SK-N-SH treated with all-trans-retinoic acid at 6 μM for 48 hours (cell line): Measurements from ENCODE around the gene ARSB.
"Not testable (repeated sequence)": the region's sequence is repeated elsewhere in the genome, so short reads cannot be mapped to it uniquely, and the experiment has no call there.

Source experiments
- ATAC-seq: fragments of 200-7000 bp; cut with Tn5 transposase; 3 replicates; pipeline ENCODE4 v1.9.1; 2020; ENCODE audit warnings: mild to moderate bottlenecking, moderate library complexity
- ARNTL ChIP-seq: fragments of 450-650 bp; formaldehyde crosslinking; IDR thresholded peaks from 2 replicates; pipeline ENCODE4 v1.5.0; 2020; ENCODE audit warnings: low read depth, mild to moderate bottlenecking, moderate library complexity, borderline replicate concordance
- BACH2 ChIP-seq: fragments of 250-450 bp; sonication (Bioruptor Pico); IDR thresholded peaks from 2 replicates; pipeline ENCODE4 v1.9.0; 2021; ENCODE audit warnings: mild to moderate bottlenecking, borderline replicate concordance
- CSDC2 ChIP-seq: fragments of 250-450 bp; sonication (Bioruptor Pico); IDR thresholded peaks from 2 replicates; pipeline ENCODE4 v1.5.0; 2020; ENCODE audit warnings: mild to moderate bottlenecking, moderate library complexity
- ESRRG ChIP-seq: fragments of 250-450 bp; sonication (Bioruptor Pico); IDR thresholded peaks from 2 replicates; pipeline ENCODE4 v1.6.1; 2021; ENCODE audit warnings: mild to moderate bottlenecking
- GLIS3 ChIP-seq: fragments of 250-450 bp; sonication (Bioruptor Pico); IDR thresholded peaks from 2 replicates; pipeline ENCODE4 v1.5.0; 2020; ENCODE audit warnings: mild to moderate bottlenecking, moderate library complexity
- OSR1 ChIP-seq: fragments of 250-450 bp; sonication (Bioruptor Pico); IDR thresholded peaks from 2 replicates; pipeline ENCODE4 v1.8.0; 2022; ENCODE audit warnings: moderate library complexity, mild to moderate bottlenecking, inconsistent platforms
- RARB ChIP-seq: fragments of 250-450 bp; sonication (Bioruptor Pico); IDR thresholded peaks from 2 replicates; pipeline ENCODE4 v1.8.0; 2021; ENCODE audit warnings: mild to moderate bottlenecking, moderate library complexity
- SNAI2 ChIP-seq: fragments of 250-450 bp; sonication (Bioruptor Pico); IDR thresholded peaks from 2 replicates; pipeline ENCODE4 v1.5.0; 2020; ENCODE audit warnings: mild to moderate bottlenecking, moderate library complexity
- TCF4 ChIP-seq: fragments of 250-450 bp; sonication (Bioruptor Pico); IDR thresholded peaks from 2 replicates; pipeline ENCODE4 v1.8.0; 2021; ENCODE audit warnings: mild to moderate bottlenecking, moderate library complexity, borderline replicate concordance
- ZC3H10 ChIP-seq: fragments of 250-450 bp; sonication (Bioruptor Pico); IDR thresholded peaks from 2 replicates; pipeline ENCODE4 v1.5.1; 2021; ENCODE audit warnings: mild to moderate bottlenecking, moderate library complexity
- ZFP30 ChIP-seq: fragments of 450-650 bp; formaldehyde crosslinking; IDR thresholded peaks from 2 replicates; pipeline ENCODE4 v1.5.0; 2022; ENCODE audit warnings: mild to moderate bottlenecking, moderate library complexity
- ZNF70 ChIP-seq: fragments of 450-650 bp; formaldehyde crosslinking; IDR thresholded peaks from 2 replicates; pipeline ENCODE4 v1.5.0; 2020; ENCODE audit warnings: mild to moderate bottlenecking, moderate library complexity
- ZNF8 ChIP-seq: fragments of 450-650 bp; formaldehyde crosslinking; IDR thresholded peaks from 2 replicates; pipeline ENCODE4 v1.5.0; 2020; ENCODE audit warnings: mild to moderate bottlenecking, moderate library complexity
- TF ChIP-seq, protein P1 (sequence below): fragments of 250-450 bp; sonication (Bioruptor Pico); IDR thresholded peaks from 2 replicates; pipeline ENCODE4 v1.8.0; 2020; ENCODE audit warnings: mild to moderate bottlenecking, moderate library complexity, borderline replicate concordance
- TF ChIP-seq, protein P2 (sequence below): fragments of 250-450 bp; sonication (Bioruptor Pico); IDR thresholded peaks from 2 replicates; pipeline ENCODE4 v1.8.0; 2021; ENCODE audit warnings: low read depth, mild to moderate bottlenecking, moderate library complexity, borderline replicate concordance
- TF ChIP-seq, protein P3 (sequence below): fragments of 250-450 bp; sonication (Bioruptor Pico); IDR thresholded peaks from 2 replicates; pipeline ENCODE4 v1.5.1; 2020; ENCODE audit warnings: low read depth, mild to moderate bottlenecking, moderate library complexity
- TF ChIP-seq, protein P4 (sequence below): fragments of 250-450 bp; sonication (Bioruptor Pico); IDR thresholded peaks from 2 replicates; pipeline ENCODE4 v1.5.0; 2020; ENCODE audit warnings: mild to moderate bottlenecking, moderate library complexity
- TF ChIP-seq, protein P5 (sequence below): fragments of 250-450 bp; sonication (Bioruptor Pico); IDR thresholded peaks from 2 replicates; pipeline ENCODE4 v1.5.1; 2021; ENCODE audit warnings: mild to moderate bottlenecking, moderate library complexity

ARSB gene

DNA sequence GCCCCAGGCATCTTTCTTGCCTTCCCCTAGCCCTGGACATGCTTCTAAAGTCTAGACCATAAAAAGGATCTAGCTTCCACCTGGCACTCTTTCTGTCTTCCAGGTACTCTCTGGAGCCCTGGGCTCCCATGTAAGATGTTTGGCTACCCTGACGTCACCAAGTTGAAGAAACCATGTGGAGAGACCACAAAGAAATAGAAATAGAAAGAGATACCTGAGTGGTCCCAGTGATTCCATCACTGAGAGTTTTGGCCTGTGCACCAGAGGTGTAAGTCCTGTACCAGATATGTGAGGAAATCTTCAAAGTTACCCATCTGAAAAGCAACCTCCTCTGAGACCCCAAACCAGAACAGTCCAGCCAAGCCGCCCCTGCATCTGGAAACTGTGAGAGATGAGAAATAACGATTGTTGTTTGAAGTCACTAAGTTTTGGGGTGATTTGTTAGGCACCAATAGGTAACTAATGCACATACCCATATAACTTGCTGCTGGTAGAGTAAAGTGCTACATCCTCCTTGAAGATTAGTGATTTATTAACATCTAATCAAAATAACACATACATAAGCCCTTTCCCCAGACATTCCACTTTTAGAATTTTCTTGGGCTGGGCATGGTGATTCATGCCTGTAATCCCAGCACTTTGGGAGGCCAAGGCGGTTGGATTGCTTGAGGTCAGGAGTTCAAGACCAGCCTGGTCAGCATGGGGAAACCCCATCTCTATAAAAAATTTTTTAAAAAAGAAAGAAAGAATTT is 250.8 kb downstream of the ARSB start:
- no peak for ATAC-seq

DNA sequence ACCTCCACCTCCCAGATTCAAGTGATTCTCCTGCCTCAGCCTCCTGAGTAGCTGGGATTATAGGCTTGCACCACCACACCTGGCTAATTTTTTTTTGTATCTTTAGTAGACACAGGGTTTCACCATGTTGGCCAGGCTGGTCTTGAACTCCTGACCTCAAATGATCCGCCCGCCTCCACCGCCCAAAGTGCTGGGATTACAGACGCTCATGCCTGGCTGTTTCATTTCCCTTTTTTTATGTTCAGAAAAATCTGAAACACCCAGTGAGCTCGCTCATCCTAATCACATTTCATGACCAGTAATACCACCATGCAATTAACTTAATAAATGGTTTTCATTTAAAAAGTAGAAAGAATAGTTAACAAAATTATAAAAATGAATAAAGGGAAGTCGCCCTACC is 252.4 kb downstream of the ARSB start:
- not testable (repeated sequence) for ATAC-seq

More for the DNA sequence above, 250.8 kb downstream of the ARSB start:
- TF ChIP-seq CSDC2 (CRISPR knock-in tag), result no peak
- no peak for TF ChIP-seq ZNF8 (CRISPR knock-in tag)
- no peak for TF ChIP-seq ZFP30 (CRISPR knock-in tag)
- TF ChIP-seq, protein P1, sequence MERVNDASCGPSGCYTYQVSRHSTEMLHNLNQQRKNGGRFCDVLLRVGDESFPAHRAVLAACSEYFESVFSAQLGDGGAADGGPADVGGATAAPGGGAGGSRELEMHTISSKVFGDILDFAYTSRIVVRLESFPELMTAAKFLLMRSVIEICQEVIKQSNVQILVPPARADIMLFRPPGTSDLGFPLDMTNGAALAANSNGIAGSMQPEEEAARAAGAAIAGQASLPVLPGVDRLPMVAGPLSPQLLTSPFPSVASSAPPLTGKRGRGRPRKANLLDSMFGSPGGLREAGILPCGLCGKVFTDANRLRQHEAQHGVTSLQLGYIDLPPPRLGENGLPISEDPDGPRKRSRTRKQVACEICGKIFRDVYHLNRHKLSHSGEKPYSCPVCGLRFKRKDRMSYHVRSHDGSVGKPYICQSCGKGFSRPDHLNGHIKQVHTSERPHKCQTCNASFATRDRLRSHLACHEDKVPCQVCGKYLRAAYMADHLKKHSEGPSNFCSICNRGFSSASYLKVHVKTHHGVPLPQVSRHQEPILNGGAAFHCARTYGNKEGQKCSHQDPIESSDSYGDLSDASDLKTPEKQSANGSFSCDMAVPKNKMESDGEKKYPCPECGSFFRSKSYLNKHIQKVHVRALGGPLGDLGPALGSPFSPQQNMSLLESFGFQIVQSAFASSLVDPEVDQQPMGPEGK (CRISPR knock-in tag), result no peak
- TF ChIP-seq ESRRG (CRISPR knock-in tag), result no peak
- no peak for TF ChIP-seq OSR1 (CRISPR knock-in tag)
- TF ChIP-seq ZNF70 (CRISPR knock-in tag), result no peak
- no peak for TF ChIP-seq GLIS3 (CRISPR knock-in tag)

DNA sequence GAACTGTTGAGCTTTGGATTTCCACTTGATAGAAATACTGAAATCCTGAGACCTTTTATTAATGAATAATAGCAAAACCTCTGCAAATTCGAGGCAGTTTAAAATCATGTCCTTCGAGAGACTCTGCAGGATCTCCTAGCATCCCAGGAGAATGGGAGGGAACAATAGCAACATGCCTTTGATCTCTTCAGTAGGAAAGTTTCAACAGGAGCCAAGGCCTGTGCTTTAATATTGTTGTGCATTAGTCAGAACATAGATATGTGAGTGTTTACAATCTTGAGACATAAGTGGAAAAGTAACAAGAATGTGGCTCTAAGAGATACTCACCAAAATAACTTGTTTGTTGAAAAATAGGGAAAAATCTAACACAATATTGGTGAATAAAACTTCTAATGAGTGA is 253.2 kb downstream of the ARSB start:
- TF ChIP-seq, protein P1 (CRISPR knock-in tag), result no peak
- TF ChIP-seq, protein P2, sequence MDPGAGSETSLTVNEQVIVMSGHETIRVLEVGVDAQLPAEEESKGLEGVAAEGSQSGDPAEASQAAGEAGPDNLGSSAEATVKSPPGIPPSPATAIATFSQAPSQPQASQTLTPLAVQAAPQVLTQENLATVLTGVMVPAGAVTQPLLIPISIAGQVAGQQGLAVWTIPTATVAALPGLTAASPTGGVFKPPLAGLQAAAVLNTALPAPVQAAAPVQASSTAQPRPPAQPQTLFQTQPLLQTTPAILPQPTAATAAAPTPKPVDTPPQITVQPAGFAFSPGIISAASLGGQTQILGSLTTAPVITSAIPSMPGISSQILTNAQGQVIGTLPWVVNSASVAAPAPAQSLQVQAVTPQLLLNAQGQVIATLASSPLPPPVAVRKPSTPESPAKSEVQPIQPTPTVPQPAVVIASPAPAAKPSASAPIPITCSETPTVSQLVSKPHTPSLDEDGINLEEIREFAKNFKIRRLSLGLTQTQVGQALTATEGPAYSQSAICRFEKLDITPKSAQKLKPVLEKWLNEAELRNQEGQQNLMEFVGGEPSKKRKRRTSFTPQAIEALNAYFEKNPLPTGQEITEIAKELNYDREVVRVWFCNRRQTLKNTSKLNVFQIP (CRISPR knock-in tag), result no peak
- TF ChIP-seq ZC3H10 (CRISPR knock-in tag) (no peak), BACH2 (CRISPR knock-in tag) (no peak), GLIS3 (CRISPR knock-in tag) (no peak), CSDC2 (CRISPR knock-in tag) (no peak), ARNTL (CRISPR knock-in tag) (no peak), RARB (no peak), TCF4 (no peak), OSR1 (CRISPR knock-in tag) (no peak), SNAI2 (CRISPR knock-in tag) (no peak)
- TF ChIP-seq, protein P3, sequence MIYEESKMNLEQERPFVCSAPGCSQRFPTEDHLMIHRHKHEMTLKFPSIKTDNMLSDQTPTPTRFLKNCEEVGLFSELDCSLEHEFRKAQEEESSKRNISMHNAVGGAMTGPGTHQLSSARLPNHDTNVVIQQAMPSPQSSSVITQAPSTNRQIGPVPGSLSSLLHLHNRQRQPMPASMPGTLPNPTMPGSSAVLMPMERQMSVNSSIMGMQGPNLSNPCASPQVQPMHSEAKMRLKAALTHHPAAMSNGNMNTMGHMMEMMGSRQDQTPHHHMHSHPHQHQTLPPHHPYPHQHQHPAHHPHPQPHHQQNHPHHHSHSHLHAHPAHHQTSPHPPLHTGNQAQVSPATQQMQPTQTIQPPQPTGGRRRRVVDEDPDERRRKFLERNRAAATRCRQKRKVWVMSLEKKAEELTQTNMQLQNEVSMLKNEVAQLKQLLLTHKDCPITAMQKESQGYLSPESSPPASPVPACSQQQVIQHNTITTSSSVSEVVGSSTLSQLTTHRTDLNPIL (CRISPR knock-in tag), result no peak
- TF ChIP-seq, protein P4, sequence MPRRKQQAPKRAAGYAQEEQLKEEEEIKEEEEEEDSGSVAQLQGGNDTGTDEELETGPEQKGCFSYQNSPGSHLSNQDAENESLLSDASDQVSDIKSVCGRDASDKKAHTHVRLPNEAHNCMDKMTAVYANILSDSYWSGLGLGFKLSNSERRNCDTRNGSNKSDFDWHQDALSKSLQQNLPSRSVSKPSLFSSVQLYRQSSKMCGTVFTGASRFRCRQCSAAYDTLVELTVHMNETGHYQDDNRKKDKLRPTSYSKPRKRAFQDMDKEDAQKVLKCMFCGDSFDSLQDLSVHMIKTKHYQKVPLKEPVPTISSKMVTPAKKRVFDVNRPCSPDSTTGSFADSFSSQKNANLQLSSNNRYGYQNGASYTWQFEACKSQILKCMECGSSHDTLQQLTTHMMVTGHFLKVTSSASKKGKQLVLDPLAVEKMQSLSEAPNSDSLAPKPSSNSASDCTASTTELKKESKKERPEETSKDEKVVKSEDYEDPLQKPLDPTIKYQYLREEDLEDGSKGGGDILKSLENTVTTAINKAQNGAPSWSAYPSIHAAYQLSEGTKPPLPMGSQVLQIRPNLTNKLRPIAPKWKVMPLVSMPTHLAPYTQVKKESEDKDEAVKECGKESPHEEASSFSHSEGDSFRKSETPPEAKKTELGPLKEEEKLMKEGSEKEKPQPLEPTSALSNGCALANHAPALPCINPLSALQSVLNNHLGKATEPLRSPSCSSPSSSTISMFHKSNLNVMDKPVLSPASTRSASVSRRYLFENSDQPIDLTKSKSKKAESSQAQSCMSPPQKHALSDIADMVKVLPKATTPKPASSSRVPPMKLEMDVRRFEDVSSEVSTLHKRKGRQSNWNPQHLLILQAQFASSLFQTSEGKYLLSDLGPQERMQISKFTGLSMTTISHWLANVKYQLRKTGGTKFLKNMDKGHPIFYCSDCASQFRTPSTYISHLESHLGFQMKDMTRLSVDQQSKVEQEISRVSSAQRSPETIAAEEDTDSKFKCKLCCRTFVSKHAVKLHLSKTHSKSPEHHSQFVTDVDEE (CRISPR knock-in tag), result no peak
- TF ChIP-seq, protein P5, sequence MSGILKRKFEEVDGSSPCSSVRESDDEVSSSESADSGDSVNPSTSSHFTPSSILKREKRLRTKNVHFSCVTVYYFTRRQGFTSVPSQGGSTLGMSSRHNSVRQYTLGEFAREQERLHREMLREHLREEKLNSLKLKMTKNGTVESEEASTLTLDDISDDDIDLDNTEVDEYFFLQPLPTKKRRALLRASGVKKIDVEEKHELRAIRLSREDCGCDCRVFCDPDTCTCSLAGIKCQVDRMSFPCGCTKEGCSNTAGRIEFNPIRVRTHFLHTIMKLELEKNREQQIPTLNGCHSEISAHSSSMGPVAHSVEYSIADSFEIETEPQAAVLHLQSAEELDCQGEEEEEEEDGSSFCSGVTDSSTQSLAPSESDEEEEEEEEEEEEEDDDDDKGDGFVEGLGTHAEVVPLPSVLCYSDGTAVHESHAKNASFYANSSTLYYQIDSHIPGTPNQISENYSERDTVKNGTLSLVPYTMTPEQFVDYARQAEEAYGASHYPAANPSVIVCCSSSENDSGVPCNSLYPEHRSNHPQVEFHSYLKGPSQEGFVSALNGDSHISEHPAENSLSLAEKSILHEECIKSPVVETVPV (CRISPR knock-in tag), result no peak
- ATAC-seq, result no peak
